ENCODE data around the gene UQCRH. TPM values are rescaled to one million over a fixed set of nuclear protein-coding genes. Genes with fewer than 3 reads are reported as not detected.

Gene UQCRH
- total RNA-seq, 6 donors from 2014 or later: 59.7 to 193 (median 126) TPM

DNA sequence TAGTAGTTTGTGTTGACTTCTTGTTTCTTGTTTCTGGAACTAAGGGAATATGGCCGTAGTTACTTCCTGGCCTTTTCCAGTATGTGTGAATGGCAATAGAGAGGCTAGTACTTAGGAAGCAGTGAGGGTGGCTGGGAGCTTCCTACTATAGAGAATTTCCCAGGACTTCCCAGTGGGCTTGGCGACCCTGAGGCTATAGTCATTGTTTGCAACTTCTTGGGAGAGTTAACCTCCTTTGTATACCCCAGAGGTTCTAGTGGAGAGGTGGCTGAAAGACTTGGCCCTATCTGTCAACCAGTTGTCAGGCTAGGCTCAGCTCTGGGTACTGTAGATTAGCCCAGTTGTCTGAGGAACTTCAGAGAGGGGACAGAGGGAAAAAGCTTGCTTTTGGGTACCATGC, 40.4 kb upstream of the UQCRH start:
- Histone ChIP-seq H3K4me3 (no peak overlapping the region), H3K4me1 (no peaks in the 10 kb centered on the region), H3K9me3 (no peaks in the 10 kb centered on the region), H3K36me3 (no peaks in the 10 kb centered on the region), H3K27me3 (no peaks in the 10 kb centered on the region), H3K27ac (no peak overlapping the region)
- WGBS, 2 donors: 87 to 91% methylated on average over 2 of the region's 2 CpGs
- DNase-seq: no peak
- TF ChIP-seq EP300 (IDR thresholded peaks at IDR 0.05) (no peak), POLR2AphosphoS5 (IDR thresholded peaks at IDR 0.05) (no peak), POLR2A (IDR thresholded peaks at IDR 0.05) (no peak)
- TF ChIP-seq, protein P1, sequence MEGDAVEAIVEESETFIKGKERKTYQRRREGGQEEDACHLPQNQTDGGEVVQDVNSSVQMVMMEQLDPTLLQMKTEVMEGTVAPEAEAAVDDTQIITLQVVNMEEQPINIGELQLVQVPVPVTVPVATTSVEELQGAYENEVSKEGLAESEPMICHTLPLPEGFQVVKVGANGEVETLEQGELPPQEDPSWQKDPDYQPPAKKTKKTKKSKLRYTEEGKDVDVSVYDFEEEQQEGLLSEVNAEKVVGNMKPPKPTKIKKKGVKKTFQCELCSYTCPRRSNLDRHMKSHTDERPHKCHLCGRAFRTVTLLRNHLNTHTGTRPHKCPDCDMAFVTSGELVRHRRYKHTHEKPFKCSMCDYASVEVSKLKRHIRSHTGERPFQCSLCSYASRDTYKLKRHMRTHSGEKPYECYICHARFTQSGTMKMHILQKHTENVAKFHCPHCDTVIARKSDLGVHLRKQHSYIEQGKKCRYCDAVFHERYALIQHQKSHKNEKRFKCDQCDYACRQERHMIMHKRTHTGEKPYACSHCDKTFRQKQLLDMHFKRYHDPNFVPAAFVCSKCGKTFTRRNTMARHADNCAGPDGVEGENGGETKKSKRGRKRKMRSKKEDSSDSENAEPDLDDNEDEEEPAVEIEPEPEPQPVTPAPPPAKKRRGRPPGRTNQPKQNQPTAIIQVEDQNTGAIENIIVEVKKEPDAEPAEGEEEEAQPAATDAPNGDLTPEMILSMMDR (IDR thresholded peaks at IDR 0.05): no peak
- no peak for ATAC-seq (ENCODE audit: low FRiP score in 2 of 2)

DNA sequence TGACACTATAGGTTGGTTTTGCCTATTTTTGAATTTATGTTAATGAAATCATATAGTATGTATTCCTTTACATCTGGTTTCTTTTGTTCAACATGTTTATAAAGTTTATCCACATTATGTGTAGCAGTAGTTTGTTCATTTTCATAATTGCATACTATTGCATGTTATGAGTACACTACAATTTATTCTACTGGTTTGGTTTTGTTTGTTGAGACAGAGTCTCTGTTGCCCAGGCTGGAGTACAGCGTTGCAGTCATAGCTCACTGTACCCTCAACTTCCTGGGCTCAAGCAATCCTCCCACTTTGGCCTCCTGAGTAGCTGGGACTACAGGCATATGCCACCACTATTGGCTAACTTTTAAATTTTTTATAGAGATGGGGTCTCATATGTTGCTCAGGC, 34.9 kb upstream of the UQCRH start:
- Histone ChIP-seq H3K4me1 (no peaks in the 10 kb centered on the region), H3K27me3 (no peaks in the 10 kb centered on the region), H3K4me3 (no peak overlapping the region), H3K36me3 (no peaks in the 10 kb centered on the region), H3K27ac (no peak overlapping the region), H3K9me3 (no peaks in the 10 kb centered on the region)
- WGBS, 2 donors: 89 to 93% methylated on average over 1 of the region's 1 CpG
- no peak for TF ChIP-seq EP300 (IDR thresholded peaks at IDR 0.05)
- TF ChIP-seq POLR2A (IDR thresholded peaks at IDR 0.05): no peak
- TF ChIP-seq POLR2AphosphoS5 (IDR thresholded peaks at IDR 0.05): no peak
- TF ChIP-seq, protein P1 (IDR thresholded peaks at IDR 0.05): no peak
- DNase-seq (no peak), ATAC-seq (ENCODE audit: low FRiP score in 2 of 2) (no peak)

DNA sequence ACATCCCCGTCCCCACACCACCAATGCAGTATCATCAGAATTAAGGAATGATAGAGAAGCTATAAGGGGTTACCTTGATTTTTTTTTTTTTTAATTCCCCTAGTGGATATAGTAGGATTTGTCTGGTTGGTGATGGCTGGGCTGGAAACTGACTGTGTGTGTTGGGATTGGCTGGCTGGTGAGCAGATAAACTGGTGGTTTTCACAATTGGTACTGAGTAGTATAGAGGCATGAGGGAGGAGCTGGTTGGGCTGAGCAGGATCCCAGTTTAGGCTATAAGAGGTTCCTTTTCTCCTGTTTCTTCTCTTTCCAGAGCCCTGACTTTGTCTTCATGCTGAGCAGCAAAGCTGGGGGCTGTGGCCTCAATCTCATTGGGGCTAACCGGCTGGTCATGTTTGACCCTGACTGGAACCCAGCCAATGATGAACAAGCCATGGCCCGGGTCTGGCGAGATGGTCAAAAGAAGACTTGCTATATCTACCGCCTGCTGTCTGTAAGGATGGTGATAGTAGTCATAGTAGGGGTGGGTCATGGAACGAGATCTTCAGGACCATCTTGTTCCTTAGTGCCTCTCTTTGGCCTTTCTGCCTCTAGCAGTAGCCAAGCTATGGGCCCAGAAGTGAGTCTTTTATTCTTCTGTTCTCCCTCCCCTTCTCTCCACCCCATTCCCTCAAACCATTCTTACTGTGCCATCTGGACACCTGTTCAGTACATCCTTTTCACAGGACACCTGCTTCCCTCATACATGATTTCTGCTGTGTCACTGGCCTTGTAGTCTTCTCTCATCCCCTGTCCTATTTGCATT, 29.1 kb upstream of the UQCRH start:
- TF ChIP-seq POLR2AphosphoS5 (IDR thresholded peaks at IDR 0.05) (no peak), EP300 (IDR thresholded peaks at IDR 0.05) (no peak), POLR2A (IDR thresholded peaks at IDR 0.05) (no peak)
- TF ChIP-seq, protein P1 (IDR thresholded peaks at IDR 0.05): no peak
- no peaks in the 10 kb centered on the region for H3K9me3 ChIP-seq
- peaks cover 0 to 19% (median 14%) of the 10 kb centered on the region in 4 donors for H3K36me3 ChIP-seq
- WGBS, 2 donors: 98 to 99% methylated on average over 6 of the region's 6 CpGs
- no peaks in the 10 kb centered on the region for H3K27me3 ChIP-seq
- no peak overlapping the region for H3K27ac ChIP-seq
- DNase-seq (no peak), ATAC-seq (ENCODE audit: low FRiP score in 2 of 2) (peak in 1 of 2 donors; percentile 32)
- no peaks in the 10 kb centered on the region for H3K4me1 ChIP-seq
- no peak overlapping the region for H3K4me3 ChIP-seq

DNA sequence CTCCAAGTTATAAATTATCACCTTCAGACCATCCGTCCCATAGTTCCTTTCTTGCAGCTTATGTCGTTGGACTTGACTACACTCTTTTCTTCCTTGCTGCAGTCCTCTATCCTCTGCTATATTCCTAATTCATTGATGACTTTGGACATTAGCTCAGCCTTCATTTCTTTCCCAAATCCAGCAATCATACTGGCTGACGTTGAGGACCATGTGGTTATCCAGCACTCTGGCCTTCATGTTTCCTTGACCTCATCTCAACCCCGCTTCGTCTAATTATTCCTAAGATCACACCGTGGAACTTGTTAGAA, 28.5 kb upstream of the UQCRH start:
- WGBS, 2 donors: 96 to 97% methylated on average over 6 of the region's 6 CpGs
- H3K9me3 ChIP-seq: no peaks in the 10 kb centered on the region
- TF ChIP-seq POLR2A (IDR thresholded peaks at IDR 0.05): no peak
- TF ChIP-seq, protein P1 (IDR thresholded peaks at IDR 0.05): no peak
- no peak for TF ChIP-seq EP300 (IDR thresholded peaks at IDR 0.05)
- TF ChIP-seq POLR2AphosphoS5 (IDR thresholded peaks at IDR 0.05): no peak
- no peak overlapping the region for H3K4me3 ChIP-seq
- DNase-seq (no peak), ATAC-seq (ENCODE audit: low FRiP score in 2 of 2) (no peak)
- H3K27ac ChIP-seq: no peak overlapping the region
- H3K36me3 ChIP-seq: peaks cover 2 to 24% (median 20%) of the 10 kb centered on the region in 4 donors
- H3K27me3 ChIP-seq: no peaks in the 10 kb centered on the region
- H3K4me1 ChIP-seq: no peaks in the 10 kb centered on the region
